Prostate gland (tissue), 2 donors: ENCODE results near the gene FBXO33. TPM values are rescaled to one million over a fixed set of nuclear protein-coding genes. Genes with fewer than 3 reads are reported as not detected.

Experiments used
- DNase-seq: peaks from one replicate; pipeline ENCODE4 v3.0.0-alpha.2; 2019; ENCODE audit warnings: low spot score
- H3K27ac ChIP-seq, 2 donors: fragments of 200-600 bp; sonication (generic); 2 replicates each; pipeline ENCODE4 v1.5.1; 2017 to 2019
- H3K27me3 ChIP-seq: fragments of 200-600 bp; sonication (generic); replicated peaks from 2 replicates; pipeline ENCODE4 v1.5.1; 2019; ENCODE audit not compliant: insufficient read depth
- H3K36me3 ChIP-seq, 2 donors: fragments of 200-600 bp; sonication (generic); 1 replicate in 1 of 2; 2 replicates in 1 of 2; pipeline versions ENCODE4 v1.5.1 to v1.8.1; 2017 to 2019
- H3K4me1 ChIP-seq: fragments of 200-600 bp; sonication (generic); replicated peaks from 2 replicates; pipeline ENCODE4 v1.5.1; 2019
- H3K4me3 ChIP-seq, 2 donors: fragments of 200-600 bp; sonication (generic); 2 replicates each; pipeline ENCODE4 v1.5.1; 2017 to 2019
- H3K9me3 ChIP-seq: fragments of 200-600 bp; sonication (generic); 2 replicates; pipeline ENCODE4 v1.5.1; 2017
- CTCF ChIP-seq, 4 experiments: fragments of 200-600 bp in 2 of 4; fragments of 450-650 bp in 2 of 4; sonication (generic) in 2 of 4; IDR thresholded peaks; 1 replicate in 3 of 4; 2 replicates in 1 of 4; pipeline ENCODE4 v1.5.1; 2016 to 2019; ENCODE audit warnings: antibody characterized with exemption in 4 of 4, mild to moderate bottlenecking in 2 of 4, moderate library complexity in 2 of 4
- POLR2A ChIP-seq: fragments of 450-650 bp; IDR thresholded peaks from one replicate; pipeline ENCODE4 v1.6.1; 2016; ENCODE audit warnings: antibody characterized with exemption, mild to moderate bottlenecking
- POLR2AphosphoS5 ChIP-seq: sonication (generic); formaldehyde crosslinking; IDR thresholded peaks from one replicate; pipeline ENCODE4 v1.6.1; 2017; ENCODE audit warnings: antibody characterized with exemption
- WGBS: methylation state at CpG from one replicate; pipeline ENCODE4 v1.1.5; 2018; 5-methylcytosine and 5-hydroxymethylcytosine counted together
- intact Hi-C: fragments of 100-400 bp; cut with DNase I; formaldehyde crosslinking; loops from one replicate; pipeline ENCODE4 v1.14.2; 2022
- total RNA-seq, 2 donors: library from RNA; depleted of rRNA; stranded (reverse); fragments of >200 nt; gene quantifications; one replicate each; pipeline ENCODE4 v1.1.0, GENCODE V29; 2016

The FBXO33 gene
- total RNA-seq, 2 donors from 2014 or later: 15.1 to 17.1 TPM

- TF ChIP-seq POLR2AphosphoS5: no peak
- no peak for TF ChIP-seq CTCF (IDR thresholded peaks at IDR 0.05)
- no peak for TF ChIP-seq POLR2A
- Histone ChIP-seq H3K36me3 (no peaks in the 10 kb centered on the region), H3K27me3 (no peaks in the 10 kb centered on the region), H3K27ac (no peak overlapping the region), H3K4me3 (no peak overlapping the region), H3K9me3 (no peaks in the 10 kb centered on the region), H3K4me1 (no peaks in the 10 kb centered on the region)
- intact Hi-C loops: no loop called here
- DNase-seq: no peak
- 86% methylated on average over 7 of the region's 7 CpGs for WGBS
Measured at GRCh38 chr14:39467889-39468524, 35.8 kb upstream of the FBXO33 start.

GRCh38 chr14:39459795-39460478 lies 27.7 kb upstream of the FBXO33 start:
- H3K27ac ChIP-seq: no peak overlapping the region
- H3K4me1 ChIP-seq: no peaks in the 10 kb centered on the region
- no peak for DNase-seq
- H3K9me3 ChIP-seq: no peaks in the 10 kb centered on the region
- WGBS: 93% methylated on average over 1 of the region's 1 CpG
- no peaks in the 10 kb centered on the region for H3K27me3 ChIP-seq
- TF ChIP-seq CTCF (IDR thresholded peaks at IDR 0.05) (no peak), POLR2A (no peak), POLR2AphosphoS5 (no peak)
- intact Hi-C loops: no loop called here
- no peak overlapping the region for H3K4me3 ChIP-seq
- H3K36me3 ChIP-seq: no peaks in the 10 kb centered on the region

GRCh38 chr14:39456702-39457250 lies 24.5 kb upstream of the FBXO33 start:
- TF ChIP-seq CTCF (IDR thresholded peaks at IDR 0.05) (no peak), POLR2AphosphoS5 (no peak), POLR2A (no peak)
- Histone ChIP-seq H3K36me3 (no peaks in the 10 kb centered on the region), H3K27ac (no peak overlapping the region), H3K4me3 (no peak overlapping the region), H3K4me1 (no peaks in the 10 kb centered on the region), H3K27me3 (no peaks in the 10 kb centered on the region), H3K9me3 (no peaks in the 10 kb centered on the region)
- intact Hi-C loops: no loop called here
- no peak for DNase-seq

GRCh38 chr14:39454906-39455539 lies 22.8 kb upstream of the FBXO33 start:
- Histone ChIP-seq H3K36me3 (no peaks in the 10 kb centered on the region), H3K27ac (no peak overlapping the region), H3K9me3 (no peaks in the 10 kb centered on the region), H3K27me3 (no peaks in the 10 kb centered on the region), H3K4me3 (no peak overlapping the region), H3K4me1 (no peaks in the 10 kb centered on the region)
- TF ChIP-seq POLR2AphosphoS5 (no peak), CTCF (IDR thresholded peaks at IDR 0.05) (no peak), POLR2A (no peak)
- intact Hi-C loops: no loop called here
- 47% methylated on average over 2 of the region's 2 CpGs for WGBS
- no peak for DNase-seq
